Right renal cortex interstitium (tissue), 3 donors: ENCODE data around the gene GNAI3. TPM values are rescaled to one million over a fixed set of nuclear protein-coding genes. Genes with fewer than 3 reads are reported as not detected.

Source experiments
- DNase-seq, 3 donors: peaks; one replicate each; pipeline ENCODE4 v3.0.0-alpha.2; 2013; ENCODE audit warnings: low read depth in 3 of 3, low spot score in 2 of 3
- polyA plus RNA-seq, 3 donors: library from polyadenylated mRNA; unstranded; fragments of 120-200 nt; gene quantifications; one replicate each; pipeline ENCODE4 v1.2.1, GENCODE V29; 2013; ENCODE audit not compliant: insufficient read length in 3 of 3

GNAI3 gene
- polyA plus RNA-seq, 3 donors = 12.5 to 13.8 (median 13.5) TPM

GRCh38 chr1:109632671-109633346 is 84.4 kb downstream of the GNAI3 start:
- no peak for DNase-seq

DNA sequence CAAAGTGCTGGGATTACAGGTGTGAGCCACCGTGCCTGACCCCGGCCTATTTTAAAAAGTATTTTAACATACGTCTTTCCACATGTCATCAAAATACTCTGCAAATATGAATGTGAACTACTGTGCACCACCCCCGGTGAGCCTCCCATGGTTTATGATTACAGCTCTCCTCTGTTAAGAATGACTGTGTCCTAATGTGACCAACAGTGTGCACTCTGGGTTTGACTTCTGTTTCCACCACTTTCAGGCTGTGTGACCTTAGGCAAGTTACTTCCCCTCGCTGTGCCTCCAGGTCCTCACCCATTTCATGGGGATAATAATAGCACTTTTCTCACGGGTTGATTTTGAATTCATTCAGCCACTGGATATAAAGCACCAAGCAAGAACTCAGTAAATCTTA is 85.9 kb downstream of the GNAI3 start:
- DNase-seq = no peak

DNA sequence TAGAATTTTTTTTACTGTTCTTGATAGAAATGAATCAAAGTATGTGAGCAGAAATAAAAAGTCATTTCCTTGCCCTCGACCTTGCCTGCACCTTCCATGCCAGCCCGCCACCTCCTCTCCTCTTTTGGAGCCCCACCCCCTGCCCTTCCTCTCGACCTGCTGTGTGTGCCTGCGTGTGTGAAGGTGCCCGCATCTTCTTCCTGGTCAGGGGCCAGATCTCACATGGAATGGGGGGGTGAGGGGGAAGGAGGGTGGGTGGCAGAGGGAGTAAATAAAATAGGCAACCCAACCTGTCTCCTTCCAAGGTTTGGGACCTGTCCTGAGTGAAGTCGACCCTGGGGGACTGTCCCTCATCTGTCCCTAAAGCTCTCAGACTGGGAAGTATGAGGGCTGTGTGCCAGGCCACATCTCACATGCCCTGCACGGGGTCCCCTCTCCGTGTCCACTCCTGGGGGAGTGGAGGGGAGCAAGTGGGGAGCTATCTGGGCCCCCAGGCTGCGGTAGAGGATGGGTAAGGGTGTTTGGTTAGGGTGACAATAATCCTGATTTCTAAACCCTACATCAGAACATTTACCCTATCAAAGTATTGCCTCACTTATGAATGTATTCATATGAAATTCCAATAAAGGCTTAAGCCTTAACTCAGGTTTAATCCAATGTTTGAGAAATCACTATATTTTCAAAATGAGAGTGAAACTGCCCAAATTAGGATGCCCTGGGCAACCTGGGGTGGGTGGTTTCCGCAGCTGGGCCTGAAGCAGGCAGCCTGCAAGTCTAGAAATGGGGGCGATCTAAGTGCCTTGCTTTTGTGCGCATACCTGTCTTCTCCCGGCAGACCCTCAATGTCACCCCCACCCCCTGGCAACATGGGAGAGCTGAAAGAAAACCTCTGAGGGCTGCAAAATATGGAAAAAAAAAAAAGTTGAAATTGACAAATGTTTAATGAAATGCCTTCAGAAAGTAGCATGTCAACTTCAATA is 86.6 kb downstream of the GNAI3 start:
- no peak for DNase-seq

DNA sequence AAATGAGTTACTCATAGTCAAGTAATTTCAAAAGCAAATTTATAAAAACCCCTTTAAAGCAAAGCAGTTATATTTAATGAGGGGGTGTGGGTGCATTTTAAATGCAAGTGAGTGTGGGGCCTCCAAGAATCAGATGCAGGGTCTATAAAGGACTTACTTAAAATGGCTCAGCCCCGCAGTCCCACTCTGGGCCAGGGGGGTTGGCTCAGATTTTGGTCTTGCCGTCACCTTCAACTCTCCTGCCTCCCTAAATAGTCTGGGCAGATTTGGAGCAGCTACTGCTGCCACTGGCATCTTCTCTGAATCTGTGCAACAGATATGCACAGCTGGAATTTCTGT is 87.4 kb downstream of the GNAI3 start:
- DNase-seq = no peak

DNA sequence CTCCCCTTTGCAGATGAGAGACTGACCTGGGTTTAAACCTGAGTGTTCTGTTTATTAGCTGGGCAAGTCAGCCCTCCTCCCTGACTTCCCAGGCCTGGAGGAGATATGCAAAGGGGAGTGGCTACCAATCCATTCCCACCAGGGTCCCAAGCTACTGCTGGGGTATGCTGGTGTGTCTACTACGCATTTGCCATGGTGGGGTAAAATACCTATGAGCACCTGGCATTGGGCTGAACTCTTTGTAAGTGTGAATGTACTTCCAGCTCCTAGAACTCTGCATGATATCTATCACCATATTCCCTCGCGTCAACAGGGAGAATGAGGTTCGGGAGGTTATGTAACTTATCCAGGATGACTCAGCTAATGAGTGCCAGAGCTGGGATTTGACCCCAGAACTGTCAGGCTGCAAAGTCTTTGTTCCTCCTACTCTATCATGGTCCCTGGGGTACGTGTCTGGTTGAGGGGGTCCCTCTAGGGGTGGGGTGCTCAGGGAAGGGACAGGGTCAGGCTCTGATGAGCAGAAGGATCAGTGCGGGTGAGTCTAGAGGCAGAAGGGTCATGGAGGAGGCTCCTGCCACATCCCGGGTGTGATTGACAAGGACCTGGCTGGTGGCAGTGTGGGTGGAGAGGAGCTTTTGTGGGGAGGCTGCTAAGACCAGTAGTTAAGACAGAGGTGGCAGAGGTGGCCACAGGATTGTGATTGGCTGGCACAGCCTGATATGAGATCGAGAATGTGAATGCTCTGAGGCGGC is 88.0 kb downstream of the GNAI3 start:
- no peak for DNase-seq

DNA sequence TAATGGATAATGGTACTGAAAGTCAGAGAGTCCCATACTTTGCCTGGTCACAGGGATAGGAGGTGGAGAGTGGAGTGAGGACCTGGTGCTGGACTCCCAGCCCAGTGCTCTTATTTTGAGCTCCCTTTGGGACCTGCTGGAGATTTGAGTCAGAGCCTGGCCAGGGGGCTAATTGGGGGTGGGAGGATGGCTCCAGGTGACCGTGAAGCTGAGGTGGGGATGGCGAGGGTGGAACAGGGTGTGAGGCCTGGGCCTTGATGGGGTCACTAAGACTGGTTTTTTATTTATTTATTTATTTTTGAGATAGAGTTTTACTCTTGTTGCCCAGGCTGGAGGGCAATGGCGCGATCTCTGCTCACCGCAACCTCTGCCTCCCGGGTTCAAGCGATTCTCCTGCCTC is 89.0 kb downstream of the GNAI3 start:
- DNase-seq = no peak

- DNase-seq = no peak
These were observed 90.8 kb downstream of the GNAI3 start for GRCh38 chr1:109639063-109639840.

DNA sequence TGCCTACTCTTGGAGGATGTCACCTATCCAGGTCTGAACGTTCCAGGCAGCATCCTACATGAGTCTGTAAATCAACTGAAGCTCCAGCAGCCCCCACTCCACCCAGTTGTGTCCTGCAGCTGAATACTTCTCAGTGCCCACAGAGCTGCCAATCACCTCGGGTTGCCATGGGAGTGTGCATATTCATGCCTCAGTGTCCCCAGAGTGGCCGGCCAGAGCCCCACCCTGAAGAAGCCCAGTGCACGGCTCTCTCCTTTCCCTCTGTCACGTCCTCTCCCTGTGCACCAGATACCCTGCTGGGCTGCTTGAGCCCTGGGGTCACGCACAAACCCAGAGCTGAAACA is 91.4 kb downstream of the GNAI3 start:
- no peak for DNase-seq

DNA sequence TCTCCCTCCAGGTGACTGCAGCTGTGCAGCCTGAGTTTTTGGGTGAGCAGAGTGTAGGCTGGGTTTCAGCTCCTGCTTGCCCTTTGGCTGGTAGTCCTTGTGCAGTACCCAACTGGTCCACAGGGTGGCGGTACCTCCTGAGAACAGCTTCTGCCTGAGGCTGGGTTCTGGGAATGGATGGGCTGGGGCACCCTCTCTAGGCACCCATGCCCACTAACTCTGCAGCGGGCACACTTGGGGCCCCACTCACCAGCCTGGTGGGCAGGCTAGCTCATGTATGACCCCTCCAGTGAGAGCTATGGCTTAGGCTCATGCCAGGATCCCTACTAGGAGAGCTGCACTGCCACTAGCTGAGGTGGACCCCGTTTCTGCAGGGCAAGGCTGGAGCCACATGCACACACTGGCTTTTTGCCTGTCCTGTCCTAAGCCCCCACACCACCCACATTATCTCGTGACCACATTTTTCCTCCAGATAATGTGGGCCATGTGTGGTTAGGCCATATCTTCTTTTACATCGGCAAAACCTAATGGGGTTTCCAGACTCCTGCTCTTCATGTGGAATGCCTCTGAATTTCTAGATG is 92.0 kb downstream of the GNAI3 start:
- DNase-seq = no peak

DNA sequence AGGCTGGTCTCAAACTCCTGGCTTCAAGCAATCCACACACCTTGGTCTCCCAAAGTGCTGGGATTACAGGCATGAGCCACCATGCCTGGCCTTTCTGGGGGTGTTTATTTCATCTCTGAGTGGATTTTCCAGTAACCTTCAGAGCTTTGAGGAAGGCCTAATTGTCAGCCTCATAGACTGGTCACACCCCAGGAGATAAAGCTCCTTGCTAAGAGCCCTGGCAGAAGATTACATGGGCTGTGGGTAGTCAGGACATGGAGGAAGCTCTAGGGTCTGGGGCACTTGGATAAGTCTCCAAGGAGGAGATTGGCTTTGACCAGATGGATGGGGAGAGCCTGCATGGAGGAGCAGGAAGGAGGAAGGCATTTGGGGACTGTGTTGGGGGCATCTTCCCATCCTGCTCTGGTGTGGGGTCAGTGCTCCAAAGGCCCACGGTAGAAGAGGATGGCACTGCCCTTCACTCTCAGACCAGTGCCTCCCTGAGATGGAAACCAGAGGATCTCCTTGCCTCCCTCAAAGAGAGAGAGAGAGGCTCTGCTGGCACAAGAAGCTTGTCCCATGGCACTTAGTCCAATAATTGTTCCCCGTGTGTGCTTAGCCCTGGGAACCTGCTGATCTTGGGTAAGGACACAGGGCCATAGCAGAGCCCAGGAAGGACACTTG is 92.8 kb downstream of the GNAI3 start:
- no peak for DNase-seq

- no peak for DNase-seq
These were observed 93.4 kb downstream of the GNAI3 start for GRCh38 chr1:109641861-109642260.

- no peak for DNase-seq
These were observed 94.2 kb downstream of the GNAI3 start for GRCh38 chr1:109642626-109643025.

- peak in 1 of 3 donors; percentile 61 for DNase-seq
These were observed 95.2 kb downstream of the GNAI3 start for GRCh38 chr1:109643385-109644230.

DNA sequence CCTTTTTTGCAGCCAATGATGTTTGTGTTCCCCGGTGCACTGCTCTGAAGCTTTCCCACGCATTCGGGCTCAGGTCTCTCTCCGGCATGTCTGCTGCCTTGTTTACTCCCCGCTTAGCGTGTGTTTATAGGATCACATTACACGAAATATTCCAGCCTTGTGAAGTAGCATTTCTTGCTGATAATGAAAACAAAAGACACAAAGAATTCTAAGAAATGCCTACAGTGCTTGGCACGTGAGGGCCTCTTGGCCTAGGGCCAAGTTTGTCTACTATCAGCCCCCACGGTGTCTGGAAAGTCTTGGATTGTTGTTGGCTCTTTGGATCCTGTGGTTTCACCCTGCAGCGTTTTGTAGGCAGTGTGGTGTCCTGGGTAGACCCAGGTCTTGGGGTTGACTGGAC is 96.3 kb downstream of the GNAI3 start:
- DNase-seq = no peak

- DNase-seq = no peak
These were observed 101.1 kb downstream of the GNAI3 start for GRCh38 chr1:109649491-109649914.

DNA sequence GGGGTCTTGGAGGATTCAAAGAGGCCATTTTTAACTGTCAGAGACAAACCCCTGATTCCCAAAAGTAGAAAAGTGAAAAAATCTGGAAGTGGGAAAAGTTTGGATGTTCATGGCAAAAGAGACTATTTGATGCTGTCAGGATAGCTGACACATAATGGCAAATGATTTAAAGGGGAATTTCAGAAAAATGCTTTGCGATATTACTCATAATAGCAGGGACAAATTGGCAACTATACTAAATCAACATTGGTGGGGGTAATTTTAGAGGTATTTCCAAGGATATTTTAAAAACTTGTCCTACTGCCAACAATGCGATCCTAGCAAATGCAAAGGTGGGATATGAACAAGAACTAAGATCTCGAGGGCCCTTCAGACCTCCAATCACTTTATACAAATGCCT is 102.2 kb downstream of the GNAI3 start:
- no peak for DNase-seq

DNA sequence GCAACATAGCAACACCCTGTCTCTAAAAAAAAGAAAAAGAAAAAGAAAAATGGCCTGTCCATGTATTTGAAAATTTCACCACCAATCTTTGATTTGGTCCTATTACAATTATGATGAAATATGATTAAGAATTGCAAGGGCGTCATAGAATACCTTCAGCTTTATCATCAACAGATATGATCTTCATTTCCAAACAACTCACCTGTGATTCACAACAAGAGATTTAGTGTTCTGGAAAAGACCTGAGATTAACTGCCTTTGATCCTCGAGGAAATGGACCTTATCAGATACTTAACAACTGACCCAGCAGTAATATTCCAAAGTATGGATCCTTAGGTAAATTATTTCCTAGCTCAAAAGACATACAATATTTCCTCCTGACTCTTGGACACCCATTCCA is 104.0 kb downstream of the GNAI3 start:
- no peak for DNase-seq

DNA sequence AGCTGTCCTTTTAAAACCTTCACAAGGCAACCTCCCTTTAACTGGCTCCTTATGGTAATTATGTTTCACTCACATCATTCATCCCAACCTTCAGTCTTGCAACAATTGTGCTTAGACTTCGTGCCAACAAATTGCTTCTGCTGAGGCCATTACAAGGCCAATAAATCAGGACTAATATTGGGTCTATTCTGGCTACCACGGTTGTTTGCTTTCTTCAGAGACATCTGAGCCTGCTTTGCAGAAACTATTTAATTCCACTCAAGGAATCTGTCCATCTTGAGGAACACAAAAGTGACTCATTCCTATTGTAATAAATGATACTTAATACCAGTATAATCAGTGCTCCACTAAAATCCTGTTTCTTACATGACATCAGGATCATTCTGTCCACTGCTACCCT is 104.9 kb downstream of the GNAI3 start:
- DNase-seq = no peak

DNA sequence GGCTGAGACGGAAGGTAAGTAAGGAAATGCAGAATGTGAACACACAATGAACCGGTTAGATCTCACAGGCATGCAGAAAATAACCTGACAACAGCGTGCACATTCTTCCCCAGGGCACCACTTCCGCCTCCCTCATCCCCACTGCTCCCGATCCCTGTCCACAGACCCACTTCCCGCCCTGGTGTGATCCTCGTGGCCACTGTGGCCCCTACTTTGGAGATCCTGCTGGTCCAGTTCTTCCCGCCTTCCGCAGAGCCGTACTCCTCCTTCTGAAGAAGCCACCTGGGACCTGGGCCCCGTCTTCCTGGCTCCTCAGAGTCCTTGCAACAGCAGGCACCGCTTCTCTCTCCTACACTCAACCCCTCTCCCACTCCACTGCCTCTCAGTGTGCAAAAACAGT is 106.1 kb downstream of the GNAI3 start:
- DNase-seq = no peak
